ENCODE measurements around the gene CDC42BPB.
"Not testable (repeated sequence)": the region's sequence is repeated elsewhere in the genome, so short reads cannot be mapped to it uniquely, and the experiment has no call there.

CDC42BPB gene

DNA sequence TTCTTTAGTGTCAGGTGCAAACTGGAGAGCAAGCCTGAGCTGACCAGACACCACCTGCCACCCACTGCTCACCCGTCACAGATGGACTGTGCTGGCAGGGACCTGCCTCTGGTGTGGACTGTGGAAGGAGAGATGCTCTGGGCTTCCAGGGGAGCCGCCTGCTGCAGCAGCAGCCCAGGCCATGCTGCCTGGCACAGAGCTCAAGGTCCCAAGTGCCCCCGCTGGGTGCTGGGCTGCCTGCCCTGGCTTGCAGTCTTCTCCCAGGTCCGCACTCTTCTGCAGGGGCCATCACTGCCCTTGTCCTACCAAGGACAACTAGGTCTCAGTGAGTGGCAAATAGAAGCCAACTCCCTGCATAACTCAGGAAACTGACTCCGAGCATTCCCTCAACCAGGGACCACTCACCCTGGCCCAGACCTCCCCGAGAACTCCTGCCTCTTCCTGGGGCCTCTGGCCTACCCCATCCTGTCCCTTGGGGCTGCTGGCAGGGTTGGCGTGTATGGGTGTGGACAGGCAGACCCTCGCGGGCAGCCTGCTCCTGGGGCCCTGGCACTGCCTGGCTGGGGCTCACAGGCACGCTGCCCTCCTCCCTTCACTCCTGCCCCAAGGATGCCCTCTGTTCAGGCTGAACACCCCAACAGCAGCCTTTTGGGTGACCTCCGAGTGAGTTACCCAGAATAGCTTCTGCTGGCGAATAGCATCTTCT, 125.6 kb downstream of the CDC42BPB start:
- Histone ChIP-seq H3K36me3 (ENCODE audit: control insufficient read depth in 2 of 2, insufficient read depth in 2 of 2, low read length in 2 of 2) (peaks cover 8 to 9% of the 10 kb centered on the region in 2 donors), H3K27ac (ENCODE audit: low read length) (no peak overlapping the region), H3K9me3 (ENCODE audit: control insufficient read depth in 2 of 2, low read length in 2 of 2) (no peaks in the 10 kb centered on the region), H3K4me1 (ENCODE audit: control insufficient read depth, insufficient read depth, low read length) (peaks cover 25% of the 10 kb centered on the region), H3K27me3 (ENCODE audit: control insufficient read depth in 1 of 2, insufficient read depth in 2 of 2, low read length in 2 of 2) (peaks cover 22 to 37% of the 10 kb centered on the region in 2 donors), H3K4me3 (ENCODE audit: low read length in 2 of 2) (no peak overlapping the region), H3K9ac (ENCODE audit: low read length in 2 of 2) (no peak overlapping the region)

DNA sequence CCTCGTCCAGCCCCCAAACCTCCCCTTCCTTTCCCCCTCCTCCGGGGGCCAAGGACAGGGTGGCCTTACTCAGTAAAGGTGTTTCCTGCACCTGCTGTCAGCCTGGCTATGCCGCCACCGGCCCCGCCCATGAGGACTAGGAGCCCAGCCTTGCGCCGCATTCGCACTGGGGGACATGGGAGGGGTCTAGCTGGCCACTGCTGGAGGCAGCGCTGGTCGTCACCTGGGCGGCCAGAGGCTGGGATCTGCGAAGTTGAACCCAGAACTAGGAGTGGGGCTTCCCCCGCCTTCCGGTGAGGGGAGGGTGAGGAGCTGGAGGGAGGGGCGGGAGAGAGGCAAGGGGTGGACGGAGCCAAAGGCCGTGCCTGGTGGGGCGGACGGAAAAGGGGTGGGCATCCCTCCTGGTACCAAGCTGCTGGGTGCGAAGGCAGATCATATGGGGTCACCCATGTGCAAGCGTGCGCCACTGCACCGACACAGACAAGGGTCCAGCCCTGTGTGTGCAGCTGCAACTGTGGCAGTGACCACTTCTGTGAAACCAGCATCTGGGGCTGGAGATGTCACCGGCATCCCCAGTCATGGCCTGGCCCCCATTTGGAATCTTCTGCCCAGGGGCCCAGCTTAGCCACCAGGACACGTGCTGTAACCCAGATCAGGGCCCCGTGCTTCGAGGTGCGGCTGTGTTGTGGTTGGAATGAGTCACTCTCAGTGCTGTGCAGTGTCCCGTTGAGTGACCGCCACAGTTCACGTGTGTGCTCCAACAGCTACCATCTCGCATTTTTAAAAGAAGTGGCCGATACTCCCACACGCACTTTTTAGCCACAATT, 126.4 kb downstream of the CDC42BPB start:
- Histone ChIP-seq H3K4me1 (ENCODE audit: control insufficient read depth, insufficient read depth, low read length) (peaks cover 25% of the 10 kb centered on the region), H3K27me3 (ENCODE audit: control insufficient read depth in 1 of 2, insufficient read depth in 2 of 2, low read length in 2 of 2) (peaks cover 23 to 37% of the 10 kb centered on the region in 2 donors), H3K9me3 (ENCODE audit: control insufficient read depth in 2 of 2, low read length in 2 of 2) (no peaks in the 10 kb centered on the region), H3K9ac (ENCODE audit: low read length in 2 of 2) (no peak overlapping the region), H3K4me3 (ENCODE audit: low read length in 2 of 2) (no peak overlapping the region), H3K36me3 (ENCODE audit: control insufficient read depth in 2 of 2, insufficient read depth in 2 of 2, low read length in 2 of 2) (peaks cover 4 to 6% of the 10 kb centered on the region in 2 donors), H3K27ac (ENCODE audit: low read length) (no peak overlapping the region)

DNA sequence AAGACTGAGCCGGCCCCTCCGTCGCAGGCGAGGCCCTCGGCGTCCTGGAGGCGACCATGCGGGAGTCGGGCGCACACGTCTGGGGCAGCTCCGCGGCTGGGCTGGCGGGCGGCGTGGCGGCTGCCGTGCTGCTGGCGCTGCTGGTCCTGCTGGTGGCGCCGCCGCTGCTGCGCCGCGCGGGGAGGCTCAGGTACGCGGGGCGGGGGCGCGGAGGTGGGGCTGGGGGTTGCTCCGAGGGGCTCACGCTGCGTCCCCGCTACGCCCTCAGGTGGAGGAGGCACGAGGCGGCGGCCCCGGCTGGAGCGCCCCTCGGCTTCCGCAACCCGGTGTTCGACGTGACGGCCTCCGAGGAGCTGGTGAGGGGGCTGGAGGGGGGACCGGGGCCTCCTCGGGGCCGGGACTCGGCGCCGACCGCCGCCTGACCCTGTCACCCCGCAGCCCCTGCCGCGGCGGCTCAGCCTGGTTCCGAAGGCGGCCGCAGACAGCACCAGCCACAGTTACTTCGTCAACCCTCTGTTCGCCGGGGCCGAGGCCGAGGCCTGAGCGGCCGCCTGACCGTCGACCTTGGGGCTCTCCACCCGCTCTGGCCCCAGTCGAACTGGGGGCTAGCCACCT, 127.1 kb downstream of the CDC42BPB start:
- H3K4me3 ChIP-seq (ENCODE audit: low read length in 2 of 2) = no peak overlapping the region
- no peak overlapping the region for H3K9ac ChIP-seq (ENCODE audit: low read length in 2 of 2)
- peaks cover 4 to 6% of the 10 kb centered on the region in 2 donors for H3K36me3 ChIP-seq (ENCODE audit: control insufficient read depth in 2 of 2, insufficient read depth in 2 of 2, low read length in 2 of 2)
- H3K4me1 ChIP-seq (ENCODE audit: control insufficient read depth, insufficient read depth, low read length) = peaks cover 25% of the 10 kb centered on the region
- peaks cover 26 to 37% of the 10 kb centered on the region in 2 donors for H3K27me3 ChIP-seq (ENCODE audit: control insufficient read depth in 1 of 2, insufficient read depth in 2 of 2, low read length in 2 of 2)
- H3K27ac ChIP-seq (ENCODE audit: low read length) = no peak overlapping the region
- no peaks in the 10 kb centered on the region for H3K9me3 ChIP-seq (ENCODE audit: control insufficient read depth in 2 of 2, low read length in 2 of 2)

DNA sequence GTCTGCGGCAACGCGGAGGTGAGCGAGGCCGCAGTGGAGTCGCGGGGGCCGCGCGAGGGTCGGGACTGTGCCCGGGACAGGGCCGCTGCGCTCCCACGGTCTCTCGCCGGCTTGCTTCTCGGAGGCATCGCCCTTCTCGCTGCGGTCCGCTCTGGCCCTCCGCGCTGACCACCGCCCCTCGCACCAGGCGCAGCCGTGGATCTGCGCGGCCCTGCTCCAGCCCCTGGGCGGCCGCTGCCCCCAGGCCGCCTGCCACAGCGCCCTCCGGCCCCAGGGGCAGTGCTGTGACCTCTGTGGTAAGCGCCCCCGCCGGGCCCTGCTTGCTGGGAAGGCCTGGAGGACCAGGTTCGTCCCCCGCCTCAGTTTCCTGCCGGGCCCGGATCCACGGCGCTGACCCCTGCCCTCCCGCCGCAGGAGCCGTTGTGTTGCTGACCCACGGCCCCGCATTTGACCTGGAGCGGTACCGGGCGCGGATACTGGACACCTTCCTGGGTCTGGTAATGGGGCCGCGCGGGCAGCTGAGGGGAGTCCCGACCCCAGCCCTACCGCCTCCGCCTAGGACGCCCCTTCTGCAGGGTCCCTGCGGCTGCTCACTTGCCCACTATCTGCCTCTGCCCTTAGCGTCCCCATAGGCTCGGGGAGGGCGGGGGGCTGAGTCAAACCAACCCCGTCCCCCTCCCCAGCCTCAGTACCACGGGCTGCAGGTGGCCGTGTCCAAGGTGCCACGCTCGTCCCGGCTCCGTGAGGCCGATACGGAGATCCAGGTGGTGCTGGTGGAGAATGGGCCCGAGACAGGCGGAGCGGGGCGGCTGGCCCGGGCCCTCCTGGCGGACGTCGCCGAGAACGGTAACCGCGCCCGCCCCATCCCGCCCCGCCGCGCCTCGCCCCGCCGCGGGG, 127.9 kb downstream of the CDC42BPB start:
- H3K9me3 ChIP-seq (ENCODE audit: control insufficient read depth in 2 of 2, low read length in 2 of 2) = no peaks in the 10 kb centered on the region
- H3K4me1 ChIP-seq (ENCODE audit: control insufficient read depth, insufficient read depth, low read length) = peaks cover 25% of the 10 kb centered on the region
- H3K9ac ChIP-seq (ENCODE audit: low read length in 2 of 2) = no peak overlapping the region
- H3K27ac ChIP-seq (ENCODE audit: low read length) = no peak overlapping the region
- H3K27me3 ChIP-seq (ENCODE audit: control insufficient read depth in 1 of 2, insufficient read depth in 2 of 2, low read length in 2 of 2) = peaks cover 32 to 41% of the 10 kb centered on the region in 2 donors
- peaks cover 4 to 6% of the 10 kb centered on the region in 2 donors for H3K36me3 ChIP-seq (ENCODE audit: control insufficient read depth in 2 of 2, insufficient read depth in 2 of 2, low read length in 2 of 2)
- H3K4me3 ChIP-seq (ENCODE audit: low read length in 2 of 2) = peak overlapping the region; percentile 40 to 64

DNA sequence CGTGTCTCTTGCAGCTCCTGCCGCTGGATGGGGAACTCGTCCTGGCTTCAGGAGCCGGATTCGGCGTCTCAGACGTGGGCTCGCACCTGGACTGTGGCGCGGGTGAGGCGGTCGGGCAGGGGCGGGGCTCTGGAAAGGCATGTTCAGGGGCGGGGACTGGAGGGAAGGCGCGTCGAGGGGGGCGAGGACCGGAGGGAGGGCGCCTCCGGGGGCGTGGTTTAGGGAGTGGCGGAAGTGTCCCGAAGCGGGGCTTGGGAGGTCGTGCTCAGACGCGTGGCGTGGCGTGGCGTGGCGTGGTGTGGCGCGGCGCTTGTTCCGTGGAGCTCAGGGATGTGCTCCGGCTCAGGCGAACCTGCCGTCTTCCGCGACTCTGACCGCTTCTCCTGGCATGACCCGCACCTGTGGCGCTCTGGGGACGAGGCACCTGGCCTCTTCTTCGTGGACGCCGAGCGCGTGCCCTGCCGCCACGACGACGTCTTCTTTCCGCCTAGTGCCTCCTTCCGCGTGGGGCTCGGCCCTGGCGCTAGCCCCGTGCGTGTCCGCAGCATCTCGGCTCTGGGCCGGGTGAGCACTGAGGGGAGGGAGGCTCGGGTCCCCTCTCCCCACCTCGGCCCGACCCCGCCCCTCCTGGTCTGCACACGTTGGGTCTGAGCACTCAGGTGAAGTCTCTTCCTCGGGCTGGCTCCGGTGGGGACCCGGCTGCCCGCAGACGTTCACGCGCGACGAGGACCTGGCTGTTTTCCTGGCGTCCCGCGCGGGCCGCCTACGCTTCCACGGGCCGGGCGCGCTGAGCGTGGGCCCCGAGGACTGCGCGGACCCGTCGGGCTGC, 128.7 kb downstream of the CDC42BPB start:
- peaks cover under 1 to 6% of the 10 kb centered on the region in 2 donors for H3K36me3 ChIP-seq (ENCODE audit: control insufficient read depth in 2 of 2, insufficient read depth in 2 of 2, low read length in 2 of 2)
- peak overlapping the region; percentile 51 to 64 for H3K4me3 ChIP-seq (ENCODE audit: low read length in 2 of 2)
- peaks cover 41 to 50% of the 10 kb centered on the region in 2 donors for H3K27me3 ChIP-seq (ENCODE audit: control insufficient read depth in 1 of 2, insufficient read depth in 2 of 2, low read length in 2 of 2)
- H3K9ac ChIP-seq (ENCODE audit: low read length in 2 of 2) = no peak overlapping the region
- H3K9me3 ChIP-seq (ENCODE audit: control insufficient read depth in 2 of 2, low read length in 2 of 2) = no peaks in the 10 kb centered on the region
- no peak overlapping the region for H3K27ac ChIP-seq (ENCODE audit: low read length)
- H3K4me1 ChIP-seq (ENCODE audit: control insufficient read depth, insufficient read depth, low read length) = peaks cover 26% of the 10 kb centered on the region

DNA sequence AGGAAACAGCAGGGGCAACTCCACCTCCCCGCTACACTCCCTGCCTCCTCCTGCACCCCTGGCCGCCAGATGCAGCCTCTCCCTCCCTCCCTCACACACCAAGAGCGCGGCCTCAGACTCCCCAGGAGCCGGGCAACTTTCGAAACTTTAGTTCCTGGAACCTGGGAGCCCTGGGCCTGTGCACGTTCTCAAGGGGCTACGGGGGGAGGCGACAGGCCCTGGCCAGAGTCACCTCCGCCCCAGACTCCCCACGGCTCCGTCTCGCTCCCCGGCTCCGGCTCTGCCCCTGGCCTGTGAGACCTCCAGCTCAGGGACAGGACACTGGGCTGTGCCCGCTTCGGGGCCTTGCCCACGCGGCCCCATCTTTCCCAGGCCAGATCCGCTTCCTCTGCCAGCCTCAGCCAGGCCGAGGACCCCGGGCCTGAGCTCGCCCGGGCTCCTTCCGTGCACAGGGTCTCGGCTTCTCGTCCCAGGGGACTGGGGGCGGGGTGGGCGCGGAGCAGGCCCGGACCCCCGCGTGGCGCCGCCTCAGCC, 129.4 kb downstream of the CDC42BPB start:
- H3K4me1 ChIP-seq (ENCODE audit: control insufficient read depth, insufficient read depth, low read length) = peaks cover 32% of the 10 kb centered on the region
- no peak overlapping the region for H3K9ac ChIP-seq (ENCODE audit: low read length in 2 of 2)
- H3K36me3 ChIP-seq (ENCODE audit: control insufficient read depth in 2 of 2, insufficient read depth in 2 of 2, low read length in 2 of 2) = peaks cover 0 to 4% of the 10 kb centered on the region in 2 donors

DNA sequence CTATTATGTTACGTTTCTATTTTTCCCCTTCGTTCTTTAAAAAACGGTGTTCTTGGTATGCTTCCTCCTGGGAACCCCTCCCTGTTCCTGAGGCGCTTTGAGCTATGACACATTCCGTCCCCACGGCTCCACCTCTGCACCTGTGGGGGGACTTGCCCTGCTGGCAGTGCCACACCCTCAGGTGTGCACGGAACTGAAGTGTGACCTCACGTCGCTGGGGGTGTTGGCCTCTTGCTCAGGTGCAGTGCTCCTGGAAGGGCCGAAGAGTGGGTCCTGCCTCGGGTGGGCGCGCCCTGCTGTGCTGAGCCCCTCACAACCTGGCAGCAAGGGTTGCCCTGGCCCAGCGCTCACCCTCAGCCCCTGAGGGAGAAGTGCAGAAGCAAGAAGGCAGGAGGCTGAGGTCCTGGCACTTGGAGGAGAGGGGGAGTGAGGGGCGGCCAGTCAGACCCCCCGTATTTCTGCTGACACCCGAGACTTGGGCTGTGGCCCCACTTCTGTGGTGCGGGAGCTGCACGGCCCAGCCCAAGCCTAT, 129.9 kb downstream of the CDC42BPB start:
- H3K27ac ChIP-seq (ENCODE audit: low read length) = no peak overlapping the region
- peaks cover 52 to 62% of the 10 kb centered on the region in 2 donors for H3K27me3 ChIP-seq (ENCODE audit: control insufficient read depth in 1 of 2, insufficient read depth in 2 of 2, low read length in 2 of 2)
- no peak overlapping the region for H3K4me3 ChIP-seq (ENCODE audit: low read length in 2 of 2)
- no peak overlapping the region for H3K9ac ChIP-seq (ENCODE audit: low read length in 2 of 2)
- no peaks in the 10 kb centered on the region for H3K9me3 ChIP-seq (ENCODE audit: control insufficient read depth in 2 of 2, low read length in 2 of 2)
- H3K4me1 ChIP-seq (ENCODE audit: control insufficient read depth, insufficient read depth, low read length) = peaks cover 36% of the 10 kb centered on the region
- H3K36me3 ChIP-seq (ENCODE audit: control insufficient read depth in 2 of 2, insufficient read depth in 2 of 2, low read length in 2 of 2) = peaks cover 0 to 4% of the 10 kb centered on the region in 2 donors

More for the DNA sequence above, 129.4 kb downstream of the CDC42BPB start:
- no peaks in the 10 kb centered on the region for H3K9me3 ChIP-seq (ENCODE audit: control insufficient read depth in 2 of 2, low read length in 2 of 2)
- H3K27me3 ChIP-seq (ENCODE audit: control insufficient read depth in 1 of 2, insufficient read depth in 2 of 2, low read length in 2 of 2) = peaks cover 47 to 56% of the 10 kb centered on the region in 2 donors
- H3K27ac ChIP-seq (ENCODE audit: low read length) = no peak overlapping the region
- H3K4me3 ChIP-seq (ENCODE audit: low read length in 2 of 2) = peak overlapping the region; percentile 51 to 64

DNA sequence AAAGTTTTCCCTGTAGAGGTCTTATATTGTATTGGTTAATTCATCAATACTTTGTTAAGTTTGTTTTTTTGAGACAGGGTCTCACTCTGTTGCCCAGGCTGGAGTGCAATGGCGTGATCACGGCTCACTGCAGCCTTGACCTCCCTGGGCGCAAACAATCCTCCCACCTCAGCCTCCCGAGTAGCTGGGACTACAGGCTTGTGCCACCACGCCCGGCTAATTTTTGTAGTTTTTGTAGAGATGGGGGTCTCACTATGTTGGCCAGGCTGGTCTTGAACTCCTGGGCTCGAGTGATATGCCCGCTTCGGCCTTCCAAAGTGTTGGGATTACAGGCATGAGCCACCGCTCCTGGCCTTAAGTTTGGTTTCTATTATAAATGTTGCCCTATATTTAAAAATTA, 130.5 kb downstream of the CDC42BPB start:
- not testable (repeated sequence) for H3K9ac ChIP-seq (ENCODE audit: low read length in 2 of 2); H3K4me3 ChIP-seq (ENCODE audit: low read length in 2 of 2); H3K9me3 ChIP-seq (ENCODE audit: control insufficient read depth in 2 of 2, low read length in 2 of 2); H3K27ac ChIP-seq (ENCODE audit: low read length); H3K36me3 ChIP-seq (ENCODE audit: control insufficient read depth in 2 of 2, insufficient read depth in 2 of 2, low read length in 2 of 2)
- peaks cover 56 to 66% of the 10 kb centered on the region in 2 donors for H3K27me3 ChIP-seq (ENCODE audit: control insufficient read depth in 1 of 2, insufficient read depth in 2 of 2, low read length in 2 of 2)
- H3K4me1 ChIP-seq (ENCODE audit: control insufficient read depth, insufficient read depth, low read length) = peaks cover 36% of the 10 kb centered on the region

DNA sequence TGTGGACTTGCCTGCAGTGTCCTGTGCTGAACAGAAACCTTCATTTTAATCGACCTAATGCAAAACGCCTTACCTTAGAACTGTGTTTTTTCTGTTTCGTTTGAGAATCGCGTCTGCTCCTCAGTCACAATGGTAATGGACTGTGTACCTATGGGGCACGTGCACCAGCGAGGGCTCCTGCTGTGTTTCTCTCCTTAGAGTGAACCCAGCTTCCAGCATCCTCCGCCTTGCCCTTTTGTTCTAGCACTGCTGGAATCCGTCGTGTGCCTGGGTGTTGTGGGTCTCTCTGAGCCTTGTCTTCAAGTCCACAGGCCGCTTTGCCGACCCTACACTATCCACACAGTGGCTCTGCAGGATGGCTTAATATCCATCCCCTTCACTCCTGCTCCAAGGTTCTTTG, 131.2 kb downstream of the CDC42BPB start:
- no peaks in the 10 kb centered on the region for H3K36me3 ChIP-seq (ENCODE audit: control insufficient read depth in 2 of 2, insufficient read depth in 2 of 2, low read length in 2 of 2)
- no peak overlapping the region for H3K27ac ChIP-seq (ENCODE audit: low read length)
- peaks cover 36% of the 10 kb centered on the region for H3K4me1 ChIP-seq (ENCODE audit: control insufficient read depth, insufficient read depth, low read length)
- no peak overlapping the region for H3K9ac ChIP-seq (ENCODE audit: low read length in 2 of 2)
- H3K4me3 ChIP-seq (ENCODE audit: low read length in 2 of 2) = no peak overlapping the region
- peaks cover 56 to 66% of the 10 kb centered on the region in 2 donors for H3K27me3 ChIP-seq (ENCODE audit: control insufficient read depth in 1 of 2, insufficient read depth in 2 of 2, low read length in 2 of 2)
- no peaks in the 10 kb centered on the region for H3K9me3 ChIP-seq (ENCODE audit: control insufficient read depth in 2 of 2, low read length in 2 of 2)
